HepG2 (cell line): ENCODE data around the gene TBL2. TPM values are rescaled to one million over a fixed set of nuclear protein-coding genes. Genes with fewer than 3 reads are reported as not detected.
A peak's percentile ranks its signal among the peaks of the same experiment; 100 is the strongest.

ENCODE experiments used
- DZIP1 ChIP-seq: sonication (generic); formaldehyde crosslinking; IDR thresholded peaks from 2 replicates; pipeline ENCODE4 v1.5.0; 2020; ENCODE audit warnings: mild to moderate bottlenecking, missing genetic modification reagents
- EED ChIP-seq: sonication (generic); formaldehyde crosslinking; IDR thresholded peaks from 2 replicates; pipeline ENCODE4 v1.5.0; 2020; ENCODE audit warnings: mild to moderate bottlenecking, missing genetic modification reagents
- GABPA ChIP-seq, 2 experiments: IDR thresholded peaks; 2 replicates each; pipeline ENCODE4 v1.6.1; 2011 to 2016; ENCODE audit warnings: low read depth in 2 of 2, low read length in 1 of 2, missing biosample characterization in 1 of 2, missing genetic modification characterization in 1 of 2
- KLF15 ChIP-seq: sonication (generic); formaldehyde crosslinking; IDR thresholded peaks from 2 replicates; pipeline ENCODE4 v1.8.1; 2023; ENCODE audit warnings: borderline replicate concordance, mild to moderate bottlenecking, inconsistent platforms, missing genetic modification reagents, mixed read lengths
- NCOA1 ChIP-seq: sonication (generic); formaldehyde crosslinking; IDR thresholded peaks from 2 replicates; pipeline ENCODE4 v1.9.0; 2021; ENCODE audit warnings: missing genetic modification reagents
- NFATC3 ChIP-seq: sonication (generic); formaldehyde crosslinking; IDR thresholded peaks from 2 replicates; pipeline ENCODE4 v1.5.1; 2020; ENCODE audit warnings: mild to moderate bottlenecking, missing genetic modification reagents
- NFE2 ChIP-seq: sonication (generic); formaldehyde crosslinking; IDR thresholded peaks from 2 replicates; pipeline ENCODE4 v1.4.0; 2020; ENCODE audit warnings: missing genetic modification reagents
- REXO4 ChIP-seq: sonication (generic); formaldehyde crosslinking; IDR thresholded peaks from 2 replicates; pipeline ENCODE4 v1.8.0; 2022; ENCODE audit warnings: missing genetic modification reagents, mild to moderate bottlenecking, borderline replicate concordance
- SPEN ChIP-seq: sonication (generic); formaldehyde crosslinking; IDR thresholded peaks from 2 replicates; pipeline ENCODE4 v1.5.1; 2020; ENCODE audit warnings: low read depth, mild to moderate bottlenecking, missing genetic modification reagents
- TBL1XR1 ChIP-seq: fragments of 150-350 bp; IDR thresholded peaks from 2 replicates; pipeline ENCODE4 v1.6.1; 2014; ENCODE audit warnings: borderline replicate concordance, low read length; ENCODE audit not compliant: partially characterized antibody
- TEF ChIP-seq: sonication (generic); formaldehyde crosslinking; IDR thresholded peaks from 2 replicates; pipeline ENCODE4 v1.5.0; 2020; ENCODE audit warnings: missing genetic modification reagents
- ZEB1 ChIP-seq: IDR thresholded peaks from 2 replicates; pipeline ENCODE4 v1.6.1; 2012; ENCODE audit warnings: mild to moderate bottlenecking, low read depth, inconsistent platforms; ENCODE audit not compliant: insufficient replicate concordance
- ZGPAT ChIP-seq: IDR thresholded peaks from 2 replicates; pipeline ENCODE4 v1.6.1; 2016; ENCODE audit warnings: mild to moderate bottlenecking
- ZKSCAN8 ChIP-seq: IDR thresholded peaks from 2 replicates; pipeline ENCODE4 v1.6.1; 2016; ENCODE audit warnings: borderline replicate concordance, missing genetic modification reagents, missing compliant biosample characterization
- ZNF18 ChIP-seq: sonication (generic); formaldehyde crosslinking; IDR thresholded peaks from 2 replicates; pipeline ENCODE4 v1.8.0; 2022; ENCODE audit warnings: mild to moderate bottlenecking, missing genetic modification reagents; ENCODE audit not compliant: insufficient replicate concordance
- ZNF207 ChIP-seq: fragments of 450-650 bp; IDR thresholded peaks from 2 replicates; pipeline ENCODE4 v1.6.1; 2016; ENCODE audit warnings: antibody characterized with exemption, borderline replicate concordance
- ZNF256 ChIP-seq: sonication (generic); formaldehyde crosslinking; conservative IDR thresholded peaks from 2 replicates; pipeline ENCODE4 v1.4.0; 2020; ENCODE audit warnings: missing genetic modification reagents
- ZNF674 ChIP-seq: sonication (generic); formaldehyde crosslinking; IDR thresholded peaks from 2 replicates; pipeline ENCODE4 v1.5.0; 2020; ENCODE audit warnings: low read depth, mild to moderate bottlenecking, missing genetic modification reagents
- ZNF773 ChIP-seq: sonication (generic); formaldehyde crosslinking; IDR thresholded peaks from 2 replicates; pipeline ENCODE4 v1.4.0; 2020; ENCODE audit warnings: missing genetic modification reagents, borderline replicate concordance
- polyA plus RNA-seq, 8 experiments: library from polyadenylated mRNA; depleted of rRNA in 3 of 8; stranded (reverse) in 7 of 8; unstranded in 1 of 8; fragments of >200 nt; fragmentation: Illumina TruSeq in 4 of 8; extraction: Trizol in 4 of 8; gene quantifications; 2 replicates each; pipeline versions ENCODE4 v1.2.1 to v1.2.3, GENCODE V29; 2011 to 2016; ENCODE audit warnings: low read depth in 4 of 8, missing spikeins in 1 of 8, mixed read lengths in 1 of 8; ENCODE audit not compliant: insufficient read depth in 1 of 8
- total RNA-seq, 5 experiments: library from RNA; depleted of rRNA; stranded (reverse); fragments of >200 nt; fragmentation: Illumina TruSeq; extraction: Trizol; gene quantifications; 2 replicates each; pipeline ENCODE4 v1.2.3, GENCODE V29; 2016; ENCODE audit warnings: low read depth in 1 of 5
- TF ChIP-seq, protein P1 (sequence below): IDR thresholded peaks from 2 replicates; pipeline ENCODE4 v1.6.1; 2016; ENCODE audit warnings: low read depth, control low read depth

TBL2 gene
- total and polyA plus RNA-seq, 2 of the 13 experiments (the other 11 are each of a cell fraction or from before 2014, with no cell fraction given) = 43.4 to 47.2 TPM

DNA sequence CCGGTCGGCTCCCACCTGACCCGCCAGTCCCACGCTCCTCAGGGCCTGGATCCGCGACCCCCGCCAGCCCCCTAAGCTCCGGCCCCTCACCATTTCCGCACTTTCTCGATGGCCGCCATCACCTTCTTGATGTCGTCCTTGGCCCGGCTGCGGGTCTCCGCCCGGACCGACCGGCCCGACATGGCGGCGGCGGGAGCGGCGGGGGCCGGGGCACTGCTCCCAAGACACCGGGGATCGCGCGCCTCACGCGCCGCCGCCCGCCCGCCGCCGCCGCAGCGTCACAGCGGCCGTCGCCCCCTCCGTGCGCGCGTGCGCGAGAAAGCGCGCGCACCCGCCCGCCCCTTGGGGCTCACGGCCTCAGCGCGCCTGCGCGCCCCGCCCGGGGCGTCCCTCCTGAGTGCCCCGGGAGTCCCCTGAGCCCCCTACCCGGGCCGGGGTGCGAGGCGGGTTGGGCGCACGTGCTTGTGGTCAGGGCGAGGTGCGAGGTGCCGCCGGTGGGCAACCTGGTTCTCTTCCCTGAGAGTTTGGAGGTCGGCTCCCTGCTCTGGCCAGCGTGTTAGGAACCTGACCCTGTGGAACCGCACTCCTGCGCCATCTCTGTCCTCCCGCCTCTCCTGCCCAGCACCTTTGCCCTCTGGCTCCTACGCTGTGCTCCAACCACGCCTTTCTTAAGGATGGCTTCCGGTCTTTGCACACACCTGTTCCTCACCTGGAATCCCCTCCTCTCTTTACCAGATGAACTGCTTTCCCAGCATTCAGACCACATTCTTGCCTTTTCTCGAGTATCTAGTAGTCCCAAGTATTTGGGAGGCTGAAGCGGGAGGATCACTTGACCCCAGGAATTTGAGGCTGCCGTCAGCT, 20.8 kb downstream of the TBL2 start, which contains the start of gene BCL7B (continued):
- TF ChIP-seq NFE2 (CRISPR knock-in tag) = no peak
- peak; percentile 92 for TF ChIP-seq ZEB1
- TF ChIP-seq ZNF256 = peak; percentile 96
- TF ChIP-seq NFATC3 = no peak
- TF ChIP-seq TEF = peak; percentile 90
- peak; percentile 88 for TF ChIP-seq ZNF674 (CRISPR knock-in tag)
- peak; percentile 97 for TF ChIP-seq EED (CRISPR knock-in tag)
- no peak for TF ChIP-seq TBL1XR1
- no peak for TF ChIP-seq GABPA (IDR thresholded peaks at IDR 0.05; ENCODE audit: low read depth, low read length)
- peak; percentile 61 for TF ChIP-seq GABPA (CRISPR knock-in tag; IDR thresholded peaks at IDR 0.05; ENCODE audit: low read depth)
- peak; percentile 91; the same call in 1 of the 2 replicates for TF ChIP-seq NCOA1 (CRISPR knock-in tag)
- TF ChIP-seq ZNF18 = peak; percentile 84
- peak; percentile 70; the same call in 1 of the 2 replicates for TF ChIP-seq DZIP1 (CRISPR knock-in tag)
- peak; percentile 96; the same call in 1 of the 2 replicates for TF ChIP-seq ZNF773
- peak; percentile 47 for TF ChIP-seq ZGPAT
- TF ChIP-seq, protein P1, sequence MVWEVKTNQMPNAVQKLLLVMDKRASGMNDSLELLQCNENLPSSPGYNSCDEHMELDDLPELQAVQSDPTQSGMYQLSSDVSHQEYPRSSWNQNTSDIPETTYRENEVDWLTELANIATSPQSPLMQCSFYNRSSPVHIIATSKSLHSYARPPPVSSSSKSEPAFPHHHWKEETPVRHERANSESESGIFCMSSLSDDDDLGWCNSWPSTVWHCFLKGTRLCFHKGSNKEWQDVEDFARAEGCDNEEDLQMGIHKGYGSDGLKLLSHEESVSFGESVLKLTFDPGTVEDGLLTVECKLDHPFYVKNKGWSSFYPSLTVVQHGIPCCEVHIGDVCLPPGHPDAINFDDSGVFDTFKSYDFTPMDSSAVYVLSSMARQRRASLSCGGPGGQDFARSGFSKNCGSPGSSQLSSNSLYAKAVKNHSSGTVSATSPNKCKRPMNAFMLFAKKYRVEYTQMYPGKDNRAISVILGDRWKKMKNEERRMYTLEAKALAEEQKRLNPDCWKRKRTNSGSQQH (CRISPR knock-in tag) = peak; percentile 28; the same call in 1 of the 2 replicates
- TF ChIP-seq ZKSCAN8 = no peak
- TF ChIP-seq ZNF207 = no peak
- TF ChIP-seq KLF15 = peak; percentile 98
- TF ChIP-seq SPEN (CRISPR knock-in tag) = peak; percentile 67; the same call in 1 of the 2 replicates
- peak; percentile 60; the same call in 1 of the 2 replicates for TF ChIP-seq REXO4 (CRISPR knock-in tag)
